KOPT-K1 (cell line): ENCODE data around the gene PCDHGA4.
"Not testable (repeated sequence)": the region's sequence is repeated elsewhere in the genome, so short reads cannot be mapped to it uniquely, and the experiment has no call there.

Experiments
- H3K27ac ChIP-seq: fragments of 200-600 bp; sonication (generic); 2 replicates; pipeline ENCODE4 v1.5.1; 2016; ENCODE audit warnings: antibody characterized with exemption, mild to moderate bottlenecking, low read depth, low read length; ENCODE audit not compliant: poor library complexity, severe bottlenecking
- H3K36me3 ChIP-seq: fragments of 200-600 bp; sonication (generic); 2 replicates; pipeline ENCODE4 v1.5.1; 2017; ENCODE audit warnings: antibody characterized with exemption, mild to moderate bottlenecking, low read length, moderate library complexity; ENCODE audit not compliant: insufficient read depth
- H3K9me3 ChIP-seq: fragments of 200-600 bp; sonication (generic); 2 replicates; pipeline ENCODE4 v1.5.1; 2017; ENCODE audit warnings: antibody characterized with exemption, low read length, mild to moderate bottlenecking; ENCODE audit not compliant: insufficient read depth, poor library complexity, severe bottlenecking

PCDHGA4 gene

GRCh38 chr5:141363952-141364660, 9.3 kb downstream of the PCDHGA4 start, which contains the start of gene PCDHGA5:
Gene PCDHGA5 (plus strand): TSS chr5:141364162. CDS start chr5:141364331, 169 bp downstream.
- Histone ChIP-seq H3K36me3 (no peaks in the 10 kb centered on the region), H3K9me3 (peaks cover 47% of the 10 kb centered on the region), H3K27ac (no peak within 1 kb of the TSS)

- H3K27ac ChIP-seq = no peak overlapping the region
- no peaks in the 10 kb centered on the region for H3K36me3 ChIP-seq
- peaks cover 50% of the 10 kb centered on the region for H3K9me3 ChIP-seq
Observed at GRCh38 chr5:141366016-141366896, 11.4 kb downstream of the PCDHGA4 start.

GRCh38 chr5:141369994-141370848, 15.4 kb downstream of the PCDHGA4 start, which contains the start of gene PCDHGB3:
Gene PCDHGB3 (plus strand): TSS chr5:141370242. CDS start chr5:141370395, 153 bp downstream.
- no peak within 1 kb of the TSS for H3K27ac ChIP-seq
- peaks cover 39% of the 10 kb centered on the region for H3K9me3 ChIP-seq
- H3K36me3 ChIP-seq = no peaks in the 10 kb centered on the region

DNA sequence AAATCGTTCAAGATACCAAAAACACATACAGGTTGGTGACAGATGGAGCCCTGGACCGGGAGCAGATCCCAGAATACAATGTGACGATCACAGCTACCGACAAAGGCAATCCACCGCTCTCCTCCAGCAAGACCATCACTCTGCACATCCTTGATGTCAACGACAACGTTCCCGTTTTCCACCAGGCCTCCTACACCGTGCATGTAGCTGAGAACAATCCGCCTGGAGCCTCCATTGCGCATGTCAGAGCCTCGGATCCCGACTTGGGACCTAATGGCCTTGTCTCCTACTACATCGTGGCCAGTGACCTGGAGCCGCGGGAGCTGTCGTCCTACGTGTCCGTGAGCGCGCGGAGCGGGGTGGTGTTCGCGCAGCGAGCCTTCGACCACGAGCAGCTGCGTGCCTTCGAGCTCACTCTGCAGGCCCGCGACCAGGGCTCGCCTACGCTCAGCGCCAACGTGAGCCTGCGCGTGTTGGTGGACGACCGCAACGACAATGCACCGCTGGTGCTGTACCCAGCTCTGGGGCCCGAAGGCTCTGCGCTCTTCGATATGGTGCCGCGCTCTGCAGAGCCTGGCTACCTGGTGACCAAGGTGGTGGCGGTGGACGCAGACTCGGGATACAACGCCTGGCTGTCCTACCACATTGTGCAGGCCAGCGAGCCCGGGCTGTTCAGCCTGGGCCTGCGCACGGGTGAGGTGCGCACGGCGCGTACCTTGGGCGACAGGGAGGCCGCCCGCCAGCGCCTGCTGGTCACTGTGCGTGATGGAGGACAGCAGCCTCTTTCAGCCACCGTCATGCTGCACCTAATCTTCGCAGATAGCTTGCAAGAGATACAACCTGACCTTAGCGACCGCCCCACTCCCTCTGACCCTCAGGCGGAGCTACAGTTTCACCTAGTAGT, 17.0 kb downstream of the PCDHGA4 start:
- Histone ChIP-seq H3K9me3 (peaks cover 36% of the 10 kb centered on the region), H3K36me3 (no peaks in the 10 kb centered on the region)

GRCh38 chr5:141373673-141374317, 19.0 kb downstream of the PCDHGA4 start, which contains the start of gene PCDHGA6:
Gene PCDHGA6 (plus strand): TSS chr5:141373891. CDS start chr5:141374084, 193 bp downstream.
- no peak within 1 kb of the TSS for H3K27ac ChIP-seq
- no peaks in the 10 kb centered on the region for H3K36me3 ChIP-seq
- H3K9me3 ChIP-seq = peaks cover 36% of the 10 kb centered on the region

More for the DNA sequence above, 17.0 kb downstream of the PCDHGA4 start:
- H3K27ac ChIP-seq = no peak overlapping the region

- H3K9me3 ChIP-seq = peaks cover 36% of the 10 kb centered on the region
- H3K36me3 ChIP-seq = no peaks in the 10 kb centered on the region
- H3K27ac ChIP-seq = no peak overlapping the region
Observed at GRCh38 chr5:141374627-141375026, 19.8 kb downstream of the PCDHGA4 start.

- not testable (repeated sequence) for H3K27ac ChIP-seq, H3K36me3 ChIP-seq
- H3K9me3 ChIP-seq = peaks cover 30% of the 10 kb centered on the region
Observed at GRCh38 chr5:141375444-141376155, 20.8 kb downstream of the PCDHGA4 start.

GRCh38 chr5:141382469-141383294, 27.9 kb downstream of the PCDHGA4 start, which contains the start of gene PCDHGA7:
Gene PCDHGA7 (plus strand): TSS chr5:141382742. CDS start chr5:141382900, 158 bp downstream.
- H3K27ac ChIP-seq = no peak within 1 kb of the TSS
- peaks cover 29% of the 10 kb centered on the region for H3K9me3 ChIP-seq
- no peaks in the 10 kb centered on the region for H3K36me3 ChIP-seq

GRCh38 chr5:141383345-141383744, 28.5 kb downstream of the PCDHGA4 start:
- no peaks in the 10 kb centered on the region for H3K36me3 ChIP-seq
- H3K9me3 ChIP-seq = peaks cover 29% of the 10 kb centered on the region
- no peak overlapping the region for H3K27ac ChIP-seq

GRCh38 chr5:141384471-141385267, 29.8 kb downstream of the PCDHGA4 start:
- Histone ChIP-seq H3K36me3 (no peaks in the 10 kb centered on the region), H3K9me3 (peaks cover 29% of the 10 kb centered on the region), H3K27ac (no peak overlapping the region)

DNA sequence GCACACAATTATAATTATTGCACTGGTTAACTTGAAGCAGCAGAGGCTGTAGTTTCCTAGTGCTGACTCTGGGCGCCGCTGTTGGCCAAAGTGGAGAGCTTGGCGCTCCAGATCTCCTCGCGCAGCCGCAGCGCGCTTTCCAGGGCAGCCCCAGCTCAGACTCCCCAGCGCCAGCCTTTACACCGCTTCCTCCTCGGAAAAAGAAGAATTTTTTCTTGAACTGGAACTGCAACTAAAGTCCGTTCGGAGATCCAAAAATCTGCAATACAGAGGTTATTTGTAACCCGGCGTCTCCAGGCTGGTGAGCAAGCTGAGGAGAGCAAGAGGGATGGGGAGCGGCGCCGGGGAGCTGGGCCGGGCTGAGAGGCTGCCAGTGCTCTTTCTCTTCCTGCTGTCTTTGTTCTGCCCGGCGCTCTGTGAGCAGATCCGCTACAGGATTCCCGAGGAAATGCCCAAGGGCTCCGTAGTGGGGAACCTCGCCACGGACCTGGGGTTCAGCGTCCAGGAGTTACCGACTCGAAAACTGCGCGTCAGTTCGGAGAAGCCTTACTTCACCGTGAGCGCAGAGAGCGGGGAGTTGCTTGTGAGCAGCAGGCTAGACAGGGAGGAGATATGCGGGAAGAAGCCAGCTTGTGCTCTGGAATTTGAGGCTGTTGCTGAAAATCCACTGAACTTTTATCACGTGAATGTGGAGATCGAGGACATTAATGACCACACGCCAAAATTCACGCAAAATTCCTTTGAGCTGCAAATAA, 32.9 kb downstream of the PCDHGA4 start, which contains the start of gene PCDHGB4:
Gene PCDHGB4 (plus strand): TSS at position 142 of the 755 bp plus-strand sequence. CDS start 187 bp downstream, at position 329.
- H3K36me3 ChIP-seq, H3K27ac ChIP-seq: not testable (repeated sequence)
- peaks cover 23% of the 10 kb centered on the region for H3K9me3 ChIP-seq
